Hematopoietic multipotent progenitor cell treated with erythropoietin and hydrocortisone succinate and interleukin-3 and kit ligand, for 15 days (in vitro differentiated cells): ENCODE data around the gene ZNF467.

ENCODE experiments used
- DNase-seq: peaks from one replicate; pipeline ENCODE4 v3.0.0-alpha.2; 2015; ENCODE audit warnings: low spot score

Gene ZNF467

GRCh38 chr7:149743476-149744255 lies 29.7 kb downstream of the ZNF467 start:
- DNase-seq, result no peak

GRCh38 chr7:149742075-149742701 lies 31.2 kb downstream of the ZNF467 start:
- DNase-seq, result peak; percentile 32

GRCh38 chr7:149741629-149742028 lies 31.8 kb downstream of the ZNF467 start:
- no peak for DNase-seq

- no peak for DNase-seq
Measured at GRCh38 chr7:149736478-149737360, 36.7 kb downstream of the ZNF467 start.

DNA sequence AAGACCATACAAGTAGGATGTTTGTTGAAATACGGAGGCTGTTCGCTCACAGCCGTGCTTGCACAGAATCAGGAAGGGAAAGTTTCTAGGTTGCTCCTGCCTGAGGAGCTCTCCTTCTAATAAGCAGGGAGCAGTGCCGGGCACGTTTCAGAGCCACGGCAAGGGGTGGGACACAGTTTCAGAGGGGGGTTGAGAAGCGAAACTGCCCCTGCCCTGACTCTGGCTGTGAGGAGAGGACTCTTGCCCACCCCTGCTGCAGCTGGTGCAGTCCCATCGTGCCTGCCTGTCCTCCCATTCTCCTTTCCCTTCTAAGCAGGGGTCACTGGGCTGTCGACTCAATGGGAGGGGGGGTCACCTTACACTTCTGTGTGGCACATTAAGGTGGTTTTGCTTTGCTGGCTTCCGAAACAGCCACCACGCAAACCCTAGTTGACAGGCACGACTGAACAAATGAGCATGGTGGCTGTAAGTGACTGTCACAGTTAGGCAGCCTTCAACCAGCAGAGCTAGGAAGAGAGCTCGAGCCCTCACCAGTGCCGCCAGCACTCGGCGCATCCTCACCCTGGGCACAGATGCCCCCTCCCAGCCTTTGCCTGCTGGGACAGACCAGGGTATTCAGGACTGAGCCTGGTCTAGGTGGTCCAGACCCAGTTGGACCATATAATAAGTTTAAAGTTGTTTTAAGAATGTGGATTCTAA lies 37.5 kb downstream of the ZNF467 start:
- no peak for DNase-seq

DNA sequence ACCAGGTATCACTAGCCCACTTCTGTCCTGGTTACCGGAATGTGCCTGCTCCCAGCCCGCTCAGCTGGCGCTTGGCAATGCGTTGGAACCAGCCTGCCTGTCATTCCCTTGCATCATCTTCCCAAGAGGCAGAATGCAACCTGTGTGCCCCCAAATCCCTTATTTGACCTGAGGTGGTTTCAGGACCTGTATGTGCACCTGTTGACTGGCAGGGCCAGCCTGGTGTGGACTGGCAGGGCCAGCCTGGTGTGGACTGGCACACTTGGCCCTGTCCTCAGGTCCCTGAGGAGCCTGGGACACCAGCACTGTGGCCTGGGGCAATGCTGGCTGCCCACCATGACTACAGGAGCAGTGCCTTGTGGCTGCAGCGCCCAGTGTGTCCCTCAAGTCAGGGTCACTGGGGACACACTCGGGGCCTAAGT lies 38.2 kb downstream of the ZNF467 start:
- DNase-seq, result no peak

DNA sequence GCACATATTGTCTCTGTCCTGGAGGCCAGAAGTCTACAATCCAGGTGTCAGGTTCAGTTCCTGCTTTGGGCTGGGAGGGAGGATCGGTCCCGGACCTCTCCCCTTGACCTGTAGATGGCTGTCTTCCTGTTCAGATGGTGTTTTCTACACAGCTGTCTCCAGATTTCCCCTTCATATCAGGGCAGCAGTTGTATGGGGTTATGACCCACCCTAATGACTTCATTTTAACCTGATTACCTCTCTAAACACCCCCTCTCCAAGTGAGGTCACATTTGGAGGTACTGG lies 38.7 kb downstream of the ZNF467 start:
- no peak for DNase-seq

DNA sequence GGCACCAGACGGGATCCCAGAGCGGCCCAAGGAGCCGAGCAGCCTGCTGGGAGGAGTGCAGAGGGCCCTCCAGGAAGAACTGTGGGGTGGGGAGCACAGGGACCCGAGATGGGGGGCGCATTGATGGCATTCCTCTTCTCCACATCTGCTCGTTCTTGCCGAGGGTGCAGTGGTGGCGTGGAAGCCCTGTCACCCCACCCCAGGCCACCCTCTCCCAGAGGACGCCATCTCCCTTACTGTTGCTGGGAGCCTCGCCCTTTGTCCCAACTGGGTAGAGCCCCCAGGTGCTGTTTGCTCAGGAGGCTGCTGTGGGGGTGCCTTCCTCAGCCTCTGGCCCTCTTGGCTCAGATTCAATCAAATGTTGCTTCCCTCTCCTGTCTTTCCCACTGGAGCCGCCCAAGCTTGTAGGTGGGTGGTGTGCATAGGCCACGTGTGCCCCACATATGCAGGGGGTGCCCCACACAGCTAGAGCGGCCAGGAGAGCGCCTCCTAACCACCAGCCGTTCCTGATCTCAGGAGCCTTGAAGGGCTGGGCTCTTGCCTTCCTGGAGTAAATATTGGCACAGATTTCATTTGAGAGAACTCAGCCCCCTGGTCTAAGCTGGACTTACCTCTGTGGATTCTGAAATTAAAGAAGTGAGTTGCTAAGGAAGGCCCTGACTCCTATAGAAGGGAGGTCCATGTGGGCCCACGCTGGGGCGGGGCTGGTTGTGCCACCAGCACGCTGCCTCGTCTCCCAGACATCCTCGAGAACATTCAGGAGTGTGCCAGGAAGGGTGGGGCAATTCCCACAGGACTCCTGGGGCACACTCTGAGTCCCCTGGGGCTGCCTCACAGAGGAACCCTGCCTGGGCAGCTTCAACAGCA lies 39.2 kb downstream of the ZNF467 start:
- no peak for DNase-seq

GRCh38 chr7:149733131-149733923 lies 40.1 kb downstream of the ZNF467 start:
- DNase-seq, result no peak

DNA sequence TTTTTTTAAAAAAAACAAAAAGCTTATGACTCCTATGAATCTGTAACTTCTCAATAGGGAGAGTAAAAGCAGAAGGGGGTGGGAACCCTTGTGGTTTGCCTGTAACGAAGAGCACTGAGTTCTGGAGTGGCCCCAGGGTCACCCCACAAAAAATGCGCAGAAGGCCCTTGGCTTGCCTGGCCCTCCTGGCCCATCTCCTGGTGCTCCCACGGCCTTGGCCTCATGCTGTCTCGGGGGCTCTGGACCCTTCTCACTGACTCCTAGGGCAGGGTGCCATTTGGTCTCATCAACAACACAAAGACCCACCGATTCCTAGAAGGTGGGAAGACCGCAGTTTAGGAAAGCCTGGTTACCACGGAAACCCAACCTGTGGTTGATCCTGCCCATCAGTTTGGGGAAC lies 40.8 kb downstream of the ZNF467 start:
- DNase-seq, result no peak

DNA sequence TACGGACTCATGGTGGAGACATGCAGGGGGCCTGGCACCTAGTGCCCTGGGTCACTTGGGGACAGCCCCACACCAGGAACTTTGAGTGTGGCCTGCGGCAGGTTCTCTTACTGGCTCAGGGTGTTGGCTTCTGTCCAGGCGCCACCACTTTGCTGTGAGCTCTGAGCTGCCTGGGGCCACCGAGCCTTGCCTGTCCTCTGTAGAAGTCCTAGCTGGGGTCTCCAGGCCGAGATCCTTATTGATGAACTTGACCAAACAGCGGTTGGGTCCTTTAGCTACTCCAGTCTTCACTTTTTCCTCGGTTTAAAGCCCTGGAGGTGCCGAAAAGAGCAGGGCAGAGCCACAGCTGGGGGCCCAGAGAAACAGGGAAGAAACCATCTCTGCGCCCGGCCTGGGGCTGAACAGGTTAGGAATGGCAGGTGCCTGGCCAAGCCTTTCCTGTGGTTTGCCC lies 41.3 kb downstream of the ZNF467 start:
- DNase-seq, result no peak

DNA sequence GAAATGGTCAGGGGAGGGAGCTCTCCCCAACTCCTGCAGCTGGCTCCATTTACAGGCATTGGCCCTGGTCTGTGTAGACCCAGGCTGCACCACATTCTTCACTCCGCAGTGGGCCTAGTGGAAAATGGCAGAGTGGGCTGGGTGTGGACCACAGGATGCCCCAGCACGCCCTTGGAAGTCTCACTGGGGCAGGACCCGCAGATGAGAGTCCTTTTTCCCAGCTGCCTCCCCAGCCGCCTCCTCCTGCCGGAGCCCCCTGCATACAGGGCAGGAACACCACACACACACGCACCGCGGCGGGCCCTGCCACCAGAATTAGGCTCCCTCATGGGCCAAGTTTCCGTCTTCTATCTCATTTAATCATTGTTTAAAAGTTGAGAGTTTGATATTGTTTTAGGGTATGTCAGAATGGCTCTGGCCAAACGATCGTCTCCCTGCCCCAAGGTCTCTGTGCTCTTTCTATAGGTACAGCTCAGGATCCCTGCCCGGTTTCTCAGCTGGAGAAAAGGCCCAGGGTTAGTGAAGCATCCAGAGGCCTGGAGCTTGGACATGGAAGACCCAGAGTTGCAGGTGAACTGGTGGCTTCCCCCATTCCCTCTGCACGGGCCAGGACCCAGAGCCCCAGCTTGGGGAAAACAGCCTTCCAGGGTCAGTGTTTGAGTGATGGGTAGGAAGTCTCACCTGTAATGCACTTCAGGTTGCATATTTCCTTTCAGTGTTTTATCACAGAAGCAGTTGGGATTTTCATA lies 42.0 kb downstream of the ZNF467 start:
- DNase-seq, result no peak

GRCh38 chr7:149729983-149730801 lies 43.2 kb downstream of the ZNF467 start:
- DNase-seq, result no peak

- DNase-seq, result no peak
Measured at GRCh38 chr7:149729586-149729982, 43.8 kb downstream of the ZNF467 start.

DNA sequence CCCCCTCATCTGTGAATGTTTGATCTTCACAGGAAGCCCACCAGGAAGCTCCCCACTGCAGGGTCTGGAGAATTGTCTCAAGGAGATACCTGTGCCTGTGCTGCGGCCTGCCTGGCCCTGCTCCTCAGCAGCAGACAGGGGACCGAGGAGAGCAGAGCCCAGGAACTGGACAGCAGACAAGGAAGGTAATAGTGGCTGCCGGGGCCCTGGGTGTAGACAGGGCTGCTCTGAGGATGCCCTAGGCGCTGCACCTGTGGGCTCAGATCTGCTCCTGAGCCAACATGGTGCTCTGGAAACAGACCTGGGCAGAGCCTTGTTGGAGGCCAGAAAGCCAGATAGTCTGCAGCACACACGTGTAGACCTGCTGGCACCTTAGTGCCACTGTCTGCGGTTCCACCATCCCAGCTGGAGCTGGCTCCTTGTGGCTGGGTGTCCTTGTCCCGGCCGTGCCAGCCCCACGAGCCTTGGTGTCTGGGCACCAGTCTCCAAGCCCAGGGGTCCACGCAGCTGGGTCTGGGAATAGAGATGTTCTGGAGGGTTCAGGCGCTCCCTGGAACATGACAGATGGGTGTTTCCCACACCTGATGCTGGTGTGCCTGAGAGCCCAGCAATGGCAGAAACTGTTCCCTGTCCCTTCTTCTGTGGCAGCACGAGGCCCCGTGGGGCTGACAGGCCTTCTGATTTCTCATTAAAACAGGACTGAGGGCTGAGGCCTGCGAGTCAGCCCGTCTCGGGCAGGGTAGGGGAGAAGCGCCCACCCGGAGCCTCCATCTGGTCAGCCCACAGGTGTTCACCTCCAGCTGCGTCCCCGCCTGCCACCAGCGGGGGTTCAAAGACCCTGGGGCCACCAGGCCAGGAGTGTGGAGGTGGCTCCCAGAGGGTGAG lies 44.7 kb downstream of the ZNF467 start:
- no peak for DNase-seq

DNA sequence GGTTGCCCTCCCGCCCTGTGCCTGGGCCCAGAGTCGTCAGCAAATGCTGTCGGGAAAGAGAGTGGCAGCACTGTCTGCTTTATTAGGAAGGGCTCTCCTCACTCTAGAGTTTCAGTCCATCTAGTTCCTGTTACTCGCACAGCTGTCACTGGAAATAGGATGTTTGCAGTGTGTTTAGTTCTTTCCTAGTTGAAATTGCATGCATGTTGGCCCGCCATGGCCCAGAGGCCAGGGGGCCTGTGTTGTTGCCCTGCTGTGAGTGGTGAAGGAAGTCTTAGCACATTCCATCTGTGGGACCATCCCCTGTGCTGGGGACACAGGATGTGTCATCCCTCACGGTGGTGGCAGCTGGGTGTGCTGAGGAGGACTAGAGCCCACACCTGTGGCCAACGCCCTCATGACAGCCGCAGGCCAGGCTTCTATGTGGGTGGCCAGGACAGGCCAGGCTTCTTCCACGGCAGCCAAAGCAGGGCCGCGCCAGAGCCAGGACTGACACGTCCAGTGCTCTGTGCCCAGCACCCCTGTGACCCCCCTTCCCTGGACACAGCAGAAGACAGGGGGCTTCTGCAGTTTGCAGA lies 45.4 kb downstream of the ZNF467 start:
- no peak for DNase-seq
